ENCODE data around the gene FAM219B. TPM values are rescaled to one million over a fixed set of nuclear protein-coding genes. Genes with fewer than 3 reads are reported as not detected.

Gene FAM219B
- total RNA-seq, 1 experiment from 2014 or later: 99.6 TPM

- no peak for DNase-seq (ENCODE audit: low spot score)
- Mint-ChIP-seq H3K4me1 (no peaks in the 10 kb centered on the region), H3K4me3 (no peak overlapping the region), H3K9me3 (no peaks in the 10 kb centered on the region), H3K27me3 (ENCODE audit: low read depth) (no peaks in the 10 kb centered on the region), H3K27ac (no peak overlapping the region), H3K36me3 (peaks cover 15% of the 10 kb centered on the region)
- ChIA-PET POLR2A (no interaction called here), CTCF (interaction anchor here (1.8 kb wide), 1 partner anchor 50 kb away, joined by 6 read pairs; no protein-coding TSS in a partner anchor)
- TF ChIP-seq NR3C1 (CRISPR knock-in tag; conservative IDR thresholded peaks at IDR 0.05; ENCODE audit: low read depth) (no peak), JAZF1 (CRISPR knock-in tag; IDR thresholded peaks at IDR 0.05) (no peak), RELA (CRISPR knock-in tag; IDR thresholded peaks at IDR 0.05; ENCODE audit: borderline replicate concordance) (no peak), CREB1 (CRISPR knock-in tag; IDR thresholded peaks at IDR 0.05) (no peak), SMAD4 (CRISPR knock-in tag; IDR thresholded peaks at IDR 0.05) (no peak), CDX4 (CRISPR knock-in tag; IDR thresholded peaks at IDR 0.05; ENCODE audit: borderline replicate concordance) (no peak), ZNF219 (CRISPR knock-in tag; IDR thresholded peaks at IDR 0.05; ENCODE audit: borderline replicate concordance) (no peak), GRHL2 (CRISPR knock-in tag; IDR thresholded peaks at IDR 0.05; ENCODE audit: insufficient replicate concordance, severe bottlenecking) (no peak), ATF6 (CRISPR knock-in tag; IDR thresholded peaks at IDR 0.05) (no peak), TCF7 (CRISPR knock-in tag; IDR thresholded peaks at IDR 0.05; ENCODE audit: low read depth) (no peak), ELF4 (CRISPR knock-in tag; IDR thresholded peaks at IDR 0.05; ENCODE audit: low read depth) (no peak), ZNF138 (CRISPR knock-in tag; conservative IDR thresholded peaks at IDR 0.05) (no peak), ATF1 (CRISPR knock-in tag; IDR thresholded peaks at IDR 0.05) (no peak), SP1 (CRISPR knock-in tag; conservative IDR thresholded peaks at IDR 0.05) (no peak)
- TF ChIP-seq, protein P1, sequence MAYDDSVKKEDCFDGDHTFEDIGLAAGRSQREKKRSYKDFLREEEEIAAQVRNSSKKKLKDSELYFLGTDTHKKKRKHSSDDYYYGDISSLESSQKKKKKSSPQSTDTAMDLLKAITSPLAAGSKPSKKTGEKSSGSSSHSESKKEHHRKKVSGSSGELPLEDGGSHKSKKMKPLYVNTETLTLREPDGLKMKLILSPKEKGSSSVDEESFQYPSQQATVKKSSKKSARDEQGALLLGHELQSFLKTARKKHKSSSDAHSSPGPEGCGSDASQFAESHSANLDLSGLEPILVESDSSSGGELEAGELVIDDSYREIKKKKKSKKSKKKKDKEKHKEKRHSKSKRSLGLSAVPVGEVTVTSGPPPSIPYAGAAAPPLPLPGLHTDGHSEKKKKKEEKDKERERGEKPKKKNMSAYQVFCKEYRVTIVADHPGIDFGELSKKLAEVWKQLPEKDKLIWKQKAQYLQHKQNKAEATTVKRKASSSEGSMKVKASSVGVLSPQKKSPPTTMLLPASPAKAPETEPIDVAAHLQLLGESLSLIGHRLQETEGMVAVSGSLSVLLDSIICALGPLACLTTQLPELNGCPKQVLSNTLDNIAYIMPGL (CRISPR knock-in tag; IDR thresholded peaks at IDR 0.05): no peak
- ATAC-seq: no peak
Measured at GRCh38 chr15:74851960-74852359, 54.7 kb downstream of the FAM219B start.

GRCh38 chr15:74850393-74850792, 56.3 kb downstream of the FAM219B start:
- ATAC-seq (no peak), DNase-seq (ENCODE audit: low spot score) (no peak)
- CTCF ChIA-PET: no interaction called here
- H3K27ac Mint-ChIP-seq: no peak overlapping the region
- no peaks in the 10 kb centered on the region for H3K27me3 Mint-ChIP-seq (ENCODE audit: low read depth)
- H3K36me3 Mint-ChIP-seq: peaks cover 15% of the 10 kb centered on the region
- no peaks in the 10 kb centered on the region for H3K4me1 Mint-ChIP-seq
- H3K4me3 Mint-ChIP-seq: no peak overlapping the region
- POLR2A ChIA-PET: no interaction called here
- no peaks in the 10 kb centered on the region for H3K9me3 Mint-ChIP-seq
- TF ChIP-seq ZNF425 (CRISPR knock-in tag; conservative IDR thresholded peaks at IDR 0.05): no peak
- TF ChIP-seq NFATC4 (CRISPR knock-in tag; IDR thresholded peaks at IDR 0.05): no peak
- TF ChIP-seq CTCF (IDR thresholded peaks at IDR 0.05): no peak
- TF ChIP-seq, protein P2, sequence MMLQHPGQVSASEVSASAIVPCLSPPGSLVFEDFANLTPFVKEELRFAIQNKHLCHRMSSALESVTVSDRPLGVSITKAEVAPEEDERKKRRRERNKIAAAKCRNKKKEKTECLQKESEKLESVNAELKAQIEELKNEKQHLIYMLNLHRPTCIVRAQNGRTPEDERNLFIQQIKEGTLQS (CRISPR knock-in tag; conservative IDR thresholded peaks at IDR 0.05): no peak
